Lower leg skin (tissue), 3 donors: Measurements from ENCODE around the gene EFCAB5.

Source experiments
- POLR2A ChIP-seq, 2 donors: fragments of 450-650 bp; IDR thresholded peaks; one replicate each; pipeline ENCODE4 v1.6.1; 2016 to 2017; ENCODE audit warnings: antibody characterized with exemption in 2 of 2, mild to moderate bottlenecking in 1 of 2, moderate library complexity in 1 of 2
- TF ChIP-seq, protein P1 (sequence below), 3 donors: fragments of 450-650 bp; IDR thresholded peaks; one replicate each; pipeline ENCODE4 v1.5.1; 2016; ENCODE audit warnings: antibody characterized with exemption in 3 of 3, mild to moderate bottlenecking in 3 of 3, moderate library complexity in 2 of 3

DNA sequence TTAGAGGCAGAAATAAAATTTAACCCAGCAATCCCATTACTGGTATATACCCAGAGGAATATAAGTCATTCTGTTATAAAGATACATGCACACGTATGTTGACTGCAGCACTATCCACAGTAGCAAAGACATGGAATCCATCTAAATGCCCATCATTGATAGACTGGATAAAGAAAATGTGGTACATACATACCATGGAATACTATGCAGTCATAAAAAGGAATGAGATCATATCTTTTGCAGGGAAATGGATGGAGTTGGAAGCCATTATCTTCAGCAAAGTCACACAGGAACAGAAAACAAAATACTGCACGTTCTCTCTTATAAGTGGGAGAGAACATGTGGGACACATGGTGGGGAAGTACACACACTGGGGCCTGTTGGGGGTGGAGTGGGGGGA, 34.5 kb upstream of the EFCAB5 start:
- TF ChIP-seq, protein P1, sequence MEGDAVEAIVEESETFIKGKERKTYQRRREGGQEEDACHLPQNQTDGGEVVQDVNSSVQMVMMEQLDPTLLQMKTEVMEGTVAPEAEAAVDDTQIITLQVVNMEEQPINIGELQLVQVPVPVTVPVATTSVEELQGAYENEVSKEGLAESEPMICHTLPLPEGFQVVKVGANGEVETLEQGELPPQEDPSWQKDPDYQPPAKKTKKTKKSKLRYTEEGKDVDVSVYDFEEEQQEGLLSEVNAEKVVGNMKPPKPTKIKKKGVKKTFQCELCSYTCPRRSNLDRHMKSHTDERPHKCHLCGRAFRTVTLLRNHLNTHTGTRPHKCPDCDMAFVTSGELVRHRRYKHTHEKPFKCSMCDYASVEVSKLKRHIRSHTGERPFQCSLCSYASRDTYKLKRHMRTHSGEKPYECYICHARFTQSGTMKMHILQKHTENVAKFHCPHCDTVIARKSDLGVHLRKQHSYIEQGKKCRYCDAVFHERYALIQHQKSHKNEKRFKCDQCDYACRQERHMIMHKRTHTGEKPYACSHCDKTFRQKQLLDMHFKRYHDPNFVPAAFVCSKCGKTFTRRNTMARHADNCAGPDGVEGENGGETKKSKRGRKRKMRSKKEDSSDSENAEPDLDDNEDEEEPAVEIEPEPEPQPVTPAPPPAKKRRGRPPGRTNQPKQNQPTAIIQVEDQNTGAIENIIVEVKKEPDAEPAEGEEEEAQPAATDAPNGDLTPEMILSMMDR (IDR thresholded peaks at IDR 0.05): no peak
- no peak for TF ChIP-seq POLR2A (IDR thresholded peaks at IDR 0.05)
